MM.1S (cell line): ENCODE data around the gene ARSA.

Experiments used
- DNase-seq: peaks from one replicate; pipeline ENCODE4 v3.0.0-alpha.2; 2015
- H2AFZ ChIP-seq: fragments of 300-600 bp; sonication (generic); 2 replicates; pipeline ENCODE4 v1.6.0; 2016; ENCODE audit warnings: antibody characterized with exemption, low read length
- H3F3A ChIP-seq: fragments of 300-600 bp; sonication (generic); 2 replicates; pipeline ENCODE4 v1.6.1; 2016; ENCODE audit warnings: mild to moderate bottlenecking, antibody characterized with exemption, low read length, moderate library complexity, mixed read lengths; ENCODE audit not compliant: insufficient read depth
- H3K27ac ChIP-seq: fragments of 300-600 bp; sonication (generic); 2 replicates; pipeline ENCODE4 v1.5.1; 2016; ENCODE audit warnings: mild to moderate bottlenecking, low read length
- H3K27me3 ChIP-seq: fragments of 300-600 bp; sonication (generic); replicated peaks from 2 replicates; pipeline ENCODE4 v1.6.0; 2016; ENCODE audit warnings: low read length; ENCODE audit not compliant: insufficient read depth
- H3K36me3 ChIP-seq: fragments of 300-600 bp; sonication (generic); replicated peaks from 2 replicates; pipeline ENCODE4 v1.6.1; 2016; ENCODE audit warnings: mild to moderate bottlenecking, low read length, mixed read lengths; ENCODE audit not compliant: insufficient read depth
- H3K4me1 ChIP-seq: fragments of 300-600 bp; sonication (generic); 2 replicates; pipeline ENCODE4 v1.6.1; 2016; ENCODE audit warnings: low read length, mixed read lengths
- H3K4me2 ChIP-seq: fragments of 300-600 bp; sonication (generic); 2 replicates; pipeline ENCODE4 v1.6.0; 2016; ENCODE audit warnings: low read depth, low read length
- H3K4me3 ChIP-seq: fragments of 300-600 bp; sonication (generic); 2 replicates; pipeline ENCODE4 v1.5.1; 2016; ENCODE audit warnings: low read length, mixed read lengths
- H3K79me2 ChIP-seq: fragments of 300-600 bp; sonication (generic); 2 replicates; pipeline ENCODE4 v1.6.1; 2016; ENCODE audit warnings: mixed run types, low read length, mixed read lengths
- H3K9ac ChIP-seq: fragments of 300-600 bp; sonication (generic); 2 replicates; pipeline ENCODE4 v1.6.1; 2016; ENCODE audit warnings: low read length, mixed read lengths
- H3K9me2 ChIP-seq: fragments of 300-600 bp; sonication (generic); replicated peaks from 2 replicates; pipeline ENCODE4 v1.6.1; 2016; ENCODE audit warnings: mild to moderate bottlenecking, low read length, mixed read lengths; ENCODE audit not compliant: insufficient read depth
- H3K9me3 ChIP-seq: fragments of 300-600 bp; sonication (generic); replicated peaks from 2 replicates; pipeline ENCODE4 v1.6.1; 2016; ENCODE audit warnings: mild to moderate bottlenecking, low read length, mixed read lengths; ENCODE audit not compliant: insufficient read depth
- H4K20me1 ChIP-seq: fragments of 300-600 bp; sonication (generic); 2 replicates; pipeline ENCODE4 v1.6.1; 2016; ENCODE audit warnings: mild to moderate bottlenecking, low read length, moderate library complexity, mixed read lengths; ENCODE audit not compliant: insufficient read depth
- CTCF ChIP-seq: fragments of 300-600 bp; sonication (generic); IDR thresholded peaks from 2 replicates; pipeline ENCODE4 v1.5.1; 2016; ENCODE audit warnings: antibody characterized with exemption, low read length, mixed read lengths
- EZH2 ChIP-seq: fragments of 300-600 bp; sonication (generic); optimal IDR thresholded peaks from 2 replicates; pipeline ENCODE3; 2017; ENCODE audit warnings: low read depth, mild to moderate bottlenecking, antibody characterized with exemption, low read length, mixed read lengths
- EZH2phosphoT487 ChIP-seq: fragments of 300-600 bp; sonication (generic); IDR thresholded peaks from 2 replicates; pipeline ENCODE4 v1.6.1; 2018; ENCODE audit warnings: antibody characterized with exemption, low read length

The ARSA gene

GRCh38 chr22:50581031-50581949, 46.7 kb downstream of the ARSA start:
- no peaks in the 10 kb centered on the region for H3K27me3 ChIP-seq
- no peaks in the 10 kb centered on the region for H3F3A ChIP-seq
- peak overlapping the region; percentile 93 for H3K4me2 ChIP-seq
- H3K79me2 ChIP-seq: peaks cover 19% of the 10 kb centered on the region
- H3K4me3 ChIP-seq: peak overlapping the region; percentile 97
- no peak overlapping the region for H3K27ac ChIP-seq
- no peaks in the 10 kb centered on the region for H3K9me3 ChIP-seq
- no peak overlapping the region; the same call in 1 of the 2 replicates for H2AFZ ChIP-seq
- DNase-seq: no peak
- no peaks in the 10 kb centered on the region for H3K36me3 ChIP-seq
- H3K4me1 ChIP-seq: peaks cover 8% of the 10 kb centered on the region; the same call in 1 of the 2 replicates
- no peaks in the 10 kb centered on the region for H3K9me2 ChIP-seq
- no peaks in the 10 kb centered on the region for H4K20me1 ChIP-seq
- peak overlapping the region; percentile 99; the same call in 1 of the 2 replicates for H3K9ac ChIP-seq
- TF ChIP-seq EZH2phosphoT487 (no peak), EZH2 (no peak), CTCF (no peak)

GRCh38 chr22:50579752-50580151, 48.2 kb downstream of the ARSA start:
- H3F3A ChIP-seq: no peaks in the 10 kb centered on the region
- H3K36me3 ChIP-seq: no peaks in the 10 kb centered on the region
- H3K9me2 ChIP-seq: no peaks in the 10 kb centered on the region
- no peaks in the 10 kb centered on the region for H3K9me3 ChIP-seq
- H3K4me1 ChIP-seq: peaks cover 8% of the 10 kb centered on the region; the same call in 1 of the 2 replicates
- H2AFZ ChIP-seq: no peak overlapping the region
- TF ChIP-seq EZH2phosphoT487: no peak
- TF ChIP-seq EZH2: no peak
- no peak for TF ChIP-seq CTCF
- no peak overlapping the region for H3K27ac ChIP-seq
- H3K27me3 ChIP-seq: no peaks in the 10 kb centered on the region
- DNase-seq: no peak
- peaks cover 19% of the 10 kb centered on the region for H3K79me2 ChIP-seq
- no peak overlapping the region for H3K4me2 ChIP-seq
- no peaks in the 10 kb centered on the region for H4K20me1 ChIP-seq
- H3K4me3 ChIP-seq: no peak overlapping the region
- no peak overlapping the region for H3K9ac ChIP-seq

GRCh38 chr22:50578776-50579310, 49.1 kb downstream of the ARSA start:
- no peak for DNase-seq
- Histone ChIP-seq H3K36me3 (no peaks in the 10 kb centered on the region), H3K9me2 (no peaks in the 10 kb centered on the region), H3K4me1 (peaks cover 8% of the 10 kb centered on the region; the same call in 1 of the 2 replicates), H3K4me3 (no peak overlapping the region), H3K9ac (no peak overlapping the region), H3K9me3 (no peaks in the 10 kb centered on the region), H3K27ac (no peak overlapping the region), H3K79me2 (peaks cover 19% of the 10 kb centered on the region), H3K27me3 (no peaks in the 10 kb centered on the region), H3F3A (no peaks in the 10 kb centered on the region), H2AFZ (no peak overlapping the region), H4K20me1 (no peaks in the 10 kb centered on the region), H3K4me2 (no peak overlapping the region)
- TF ChIP-seq EZH2phosphoT487 (no peak), CTCF (no peak), EZH2 (no peak)
